Right atrium auricular region (tissue), 2 donors: ENCODE measurements around the gene CLCN5. TPM values are rescaled to one million over a fixed set of nuclear protein-coding genes. Genes with fewer than 3 reads are reported as not detected.

ENCODE experiments used
- DNase-seq: peaks from one replicate; pipeline ENCODE4 v3.0.0-alpha.2; 2019; ENCODE audit warnings: low spot score
- H3K27ac ChIP-seq, 2 donors: fragments of 200-600 bp; sonication (generic); 1 replicate in 1 of 2; 2 replicates in 1 of 2; pipeline ENCODE4 v1.5.1; 2016 to 2019
- H3K27me3 ChIP-seq, 2 donors: fragments of 200-600 bp; sonication (generic); one replicate each; pipeline versions ENCODE4 v1.5.1 to v1.6.0; 2017 to 2019
- H3K36me3 ChIP-seq: fragments of 200-600 bp; sonication (generic); one replicate; pipeline ENCODE4 v1.5.1; 2016
- H3K4me1 ChIP-seq, 2 donors: fragments of 200-600 bp; sonication (generic); one replicate each; pipeline versions ENCODE4 v1.5.1 to v1.6.0; 2017 to 2019
- H3K4me3 ChIP-seq, 2 donors: fragments of 200-600 bp; sonication (generic); 1 replicate in 1 of 2; 2 replicates in 1 of 2; pipeline ENCODE4 v1.5.1; 2017 to 2019; ENCODE audit warnings: mild to moderate bottlenecking in 1 of 2, moderate library complexity in 1 of 2
- H3K9me3 ChIP-seq, 2 donors: fragments of 200-600 bp; sonication (generic); one replicate each; pipeline ENCODE4 v1.5.1; 2019
- CTCF ChIP-seq, 2 donors: fragments of 200-600 bp; sonication (generic); IDR thresholded peaks; one replicate each; pipeline ENCODE4 v1.5.1; 2019; ENCODE audit warnings: antibody characterized with exemption in 2 of 2
- microRNA counts, 2 donors: library from miRNA; unstranded; fragments of <30 nt; microRNA quantifications; one replicate each; lab custom pipeline; 2016 to 2017
- microRNA-seq, 2 donors: library from miRNA; unstranded; fragments of <30 nt; microRNA quantifications; one replicate each; pipeline ENCODE4, GENCODE V29; 2016 to 2017; ENCODE audit warnings: borderline number of aligned reads in 2 of 2, borderline replicate concordance in 1 of 2
- total RNA-seq, 2 donors: library from RNA; depleted of rRNA; stranded (reverse); fragments of >200 nt; gene quantifications; one replicate each; pipeline ENCODE4 v1.1.0, GENCODE V29; 2016

CLCN5 gene
- total RNA-seq, 2 donors from 2014 or later, result 1.9 to 3.1 TPM

- Histone ChIP-seq H3K9me3 (no peaks in the 10 kb centered on the region), H3K4me1 (no peaks in the 10 kb centered on the region), H3K27me3 (no peaks in the 10 kb centered on the region), H3K36me3 (no peaks in the 10 kb centered on the region), H3K4me3 (no peak overlapping the region), H3K27ac (no peak overlapping the region)
- TF ChIP-seq CTCF (IDR thresholded peaks at IDR 0.05), result no peak
- no peak for DNase-seq
Measured at GRCh38 chrX:50114113-50114512, 191.7 kb downstream of the CLCN5 start.

GRCh38 chrX:50115973-50116372 is 193.6 kb downstream of the CLCN5 start:
- TF ChIP-seq CTCF (IDR thresholded peaks at IDR 0.05), result no peak
- Histone ChIP-seq H3K36me3 (no peaks in the 10 kb centered on the region), H3K27me3 (no peaks in the 10 kb centered on the region), H3K27ac (no peak overlapping the region), H3K4me3 (no peak overlapping the region), H3K9me3 (peaks cover 0 to 6% of the 10 kb centered on the region in 2 donors), H3K4me1 (no peaks in the 10 kb centered on the region)
- no peak for DNase-seq

- Histone ChIP-seq H3K27ac (no peak overlapping the region), H3K36me3 (no peaks in the 10 kb centered on the region), H3K4me3 (no peak overlapping the region), H3K4me1 (no peaks in the 10 kb centered on the region), H3K27me3 (no peaks in the 10 kb centered on the region), H3K9me3 (peaks cover 0 to 6% of the 10 kb centered on the region in 2 donors)
- no peak for DNase-seq
- no peak for TF ChIP-seq CTCF (IDR thresholded peaks at IDR 0.05)
Measured at GRCh38 chrX:50117476-50117875, 195.1 kb downstream of the CLCN5 start.

- Histone ChIP-seq H3K27me3 (peaks cover 0 to 4% of the 10 kb centered on the region in 2 donors), H3K9me3 (peaks cover 0 to under 1% of the 10 kb centered on the region in 2 donors), H3K4me3 (no peak overlapping the region), H3K36me3 (no peaks in the 10 kb centered on the region), H3K27ac (no peak overlapping the region), H3K4me1 (no peaks in the 10 kb centered on the region)
- DNase-seq, result no peak
- TF ChIP-seq CTCF (IDR thresholded peaks at IDR 0.05), result no peak
Measured at GRCh38 chrX:50125480-50125879, 203.1 kb downstream of the CLCN5 start.

GRCh38 chrX:50147972-50148371 is 225.6 kb downstream of the CLCN5 start:
- no peak for DNase-seq
- no peak overlapping the region for H3K4me3 ChIP-seq
- no peak for TF ChIP-seq CTCF (IDR thresholded peaks at IDR 0.05)
- no peak overlapping the region for H3K27ac ChIP-seq
- H3K9me3 ChIP-seq, result no peaks in the 10 kb centered on the region
- no peaks in the 10 kb centered on the region for H3K4me1 ChIP-seq
- H3K36me3 ChIP-seq, result no peaks in the 10 kb centered on the region
- H3K27me3 ChIP-seq, result no peaks in the 10 kb centered on the region

MicroRNAs encoded within 50 kb of the gene (microRNA counts, 767-probe panel; counts per million panel counts)
- microRNA hsa-miR-188-3p (lab: Ali Mortazavi, UCI), result 0 to 1,961 counts per million in 2 donors
- 0 to 2,007 counts per million in 2 donors for microRNA hsa-miR-188-5p (lab: Ali Mortazavi, UCI)
- microRNA hsa-miR-362-3p (lab: Ali Mortazavi, UCI), result 0 to 1,333 counts per million in 2 donors
- 2,395 to 4,294 counts per million in 2 donors for microRNA hsa-miR-362-5p (lab: Ali Mortazavi, UCI)
- 0 to 1,713 counts per million in 2 donors for microRNA hsa-miR-500a-5p+hsa-miR-501-5p (lab: Ali Mortazavi, UCI)
- 0 to 31.0 counts per million in 2 donors for microRNA hsa-miR-500b (lab: Ali Mortazavi, UCI)
- microRNA hsa-miR-501-3p (lab: Ali Mortazavi, UCI), result 0 to 31.0 counts per million in 2 donors
- 0 to 31.0 counts per million in 2 donors for microRNA hsa-miR-502-3p (lab: Ali Mortazavi, UCI)
- microRNA hsa-miR-502-5p (lab: Ali Mortazavi, UCI), result 0 to 1,689 counts per million in 2 donors
- 0 to 31.0 counts per million in 2 donors for microRNA hsa-miR-532-3p (lab: Ali Mortazavi, UCI)
- microRNA hsa-miR-532-5p (lab: Ali Mortazavi, UCI), result 2,441 to 4,384 counts per million in 2 donors
- 0 to 2,100 counts per million in 2 donors for microRNA hsa-miR-660-5p (lab: Ali Mortazavi, UCI)

Small RNA genes within 50 kb of the gene (microRNA-seq; reads per million reads assigned to microRNA genes)
- gene MIR188 (62.3 to 71.4 reads per million in 2 donors), gene MIR362 (204 to 208 reads per million in 2 donors), gene MIR500A (19.8 to 24.8 reads per million in 2 donors), gene MIR500B (0 to 0.71 reads per million in 2 donors), gene MIR501 (95.6 to 103 reads per million in 2 donors), gene MIR502 (54.4 to 57.4 reads per million in 2 donors), gene MIR532 (583 to 812 reads per million in 2 donors), gene MIR660 (151 to 298 reads per million in 2 donors)

Other genes starting within 250 kb of the CLCN5 start
- gene PAGE1, start 226.6 kb upstream of the CLCN5 start, total RNA-seq, result not detected
- not detected for gene PAGE4, start 93.3 kb upstream of the CLCN5 start, total RNA-seq
- gene USP27X, start 43.1 kb upstream of the CLCN5 start, total RNA-seq, result 1 to 10 TPM; 1.0 to 2.4 TPM